Neural cell (in vitro differentiated cells): ENCODE results near the gene GLRA1.

Experiments used
- CTCF ChIP-seq: fragments of 450-650 bp; IDR thresholded peaks from 2 replicates; pipeline ENCODE4 v1.5.1; 2014; ENCODE audit warnings: antibody characterized with exemption, mild to moderate bottlenecking, moderate library complexity; ENCODE audit not compliant: poor library complexity, severe bottlenecking
- EP300 ChIP-seq: fragments of 450-650 bp; conservative IDR thresholded peaks from 2 replicates; pipeline ENCODE4 v1.6.1; 2014; ENCODE audit warnings: antibody characterized with exemption, mild to moderate bottlenecking, moderate library complexity; ENCODE audit not compliant: poor library complexity, severe bottlenecking
- EZH2 ChIP-seq: fragments of 200-600, 300-800 bp; shearing (Covaris generic), sonication (generic); IDR thresholded peaks from 2 replicates; pipeline ENCODE4 v1.6.1; 2014; ENCODE audit warnings: antibody characterized with exemption, low read length, borderline replicate concordance, mild to moderate bottlenecking; ENCODE audit not compliant: insufficient read depth, poor library complexity, severe bottlenecking
- MXI1 ChIP-seq: fragments of 450-650 bp; conservative IDR thresholded peaks from 2 replicates; pipeline ENCODE4 v1.6.1; 2014; ENCODE audit warnings: antibody characterized with exemption, mild to moderate bottlenecking; ENCODE audit not compliant: poor library complexity, severe bottlenecking
- POLR2AphosphoS5 ChIP-seq: IDR thresholded peaks from 2 replicates; pipeline ENCODE4 v1.6.1; 2012
- RAD21 ChIP-seq: fragments of 450-650 bp; conservative IDR thresholded peaks from 2 replicates; pipeline ENCODE4 v1.6.1; 2014; ENCODE audit warnings: antibody characterized with exemption, mild to moderate bottlenecking, moderate library complexity
- SMC3 ChIP-seq: fragments of 450-650 bp; conservative IDR thresholded peaks from 2 replicates; pipeline ENCODE4 v1.6.1; 2014; ENCODE audit warnings: antibody characterized with exemption, mild to moderate bottlenecking, moderate library complexity; ENCODE audit not compliant: poor library complexity
- TAF1 ChIP-seq: IDR thresholded peaks from 2 replicates; pipeline ENCODE4 v1.6.1; 2012; ENCODE audit warnings: low read depth
- TF ChIP-seq, protein P1 (sequence below): IDR thresholded peaks from 2 replicates; pipeline ENCODE4 v1.6.1; 2012; ENCODE audit warnings: borderline replicate concordance

- TF ChIP-seq EZH2 (no peak), CTCF (no peak), TAF1 (no peak), EP300 (no peak), MXI1 (no peak), POLR2AphosphoS5 (no peak), SMC3 (no peak), RAD21 (no peak)
- TF ChIP-seq, protein P1, sequence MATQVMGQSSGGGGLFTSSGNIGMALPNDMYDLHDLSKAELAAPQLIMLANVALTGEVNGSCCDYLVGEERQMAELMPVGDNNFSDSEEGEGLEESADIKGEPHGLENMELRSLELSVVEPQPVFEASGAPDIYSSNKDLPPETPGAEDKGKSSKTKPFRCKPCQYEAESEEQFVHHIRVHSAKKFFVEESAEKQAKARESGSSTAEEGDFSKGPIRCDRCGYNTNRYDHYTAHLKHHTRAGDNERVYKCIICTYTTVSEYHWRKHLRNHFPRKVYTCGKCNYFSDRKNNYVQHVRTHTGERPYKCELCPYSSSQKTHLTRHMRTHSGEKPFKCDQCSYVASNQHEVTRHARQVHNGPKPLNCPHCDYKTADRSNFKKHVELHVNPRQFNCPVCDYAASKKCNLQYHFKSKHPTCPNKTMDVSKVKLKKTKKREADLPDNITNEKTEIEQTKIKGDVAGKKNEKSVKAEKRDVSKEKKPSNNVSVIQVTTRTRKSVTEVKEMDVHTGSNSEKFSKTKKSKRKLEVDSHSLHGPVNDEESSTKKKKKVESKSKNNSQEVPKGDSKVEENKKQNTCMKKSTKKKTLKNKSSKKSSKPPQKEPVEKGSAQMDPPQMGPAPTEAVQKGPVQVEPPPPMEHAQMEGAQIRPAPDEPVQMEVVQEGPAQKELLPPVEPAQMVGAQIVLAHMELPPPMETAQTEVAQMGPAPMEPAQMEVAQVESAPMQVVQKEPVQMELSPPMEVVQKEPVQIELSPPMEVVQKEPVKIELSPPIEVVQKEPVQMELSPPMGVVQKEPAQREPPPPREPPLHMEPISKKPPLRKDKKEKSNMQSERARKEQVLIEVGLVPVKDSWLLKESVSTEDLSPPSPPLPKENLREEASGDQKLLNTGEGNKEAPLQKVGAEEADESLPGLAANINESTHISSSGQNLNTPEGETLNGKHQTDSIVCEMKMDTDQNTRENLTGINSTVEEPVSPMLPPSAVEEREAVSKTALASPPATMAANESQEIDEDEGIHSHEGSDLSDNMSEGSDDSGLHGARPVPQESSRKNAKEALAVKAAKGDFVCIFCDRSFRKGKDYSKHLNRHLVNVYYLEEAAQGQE = no peak
These were observed 112.9 kb downstream of the GLRA1 start for GRCh38 chr5:151811593-151812321.
